Fibroblast of lung (primary cell): ENCODE results near the gene EMC8.

Experiments used
- EZH2 ChIP-seq: IDR thresholded peaks from 2 replicates; pipeline ENCODE4 v1.5.1; 2012; ENCODE audit warnings: low read length, control low read depth, mild to moderate bottlenecking; ENCODE audit errors: missing control alignments
- TF ChIP-seq, protein P1 (sequence below), 2 donors: IDR thresholded peaks in 1 of 2; conservative IDR thresholded peaks in 1 of 2; 1 replicate in 1 of 2; 2 replicates in 1 of 2; pipeline ENCODE4 v1.5.1; 2011 to 2012; ENCODE audit warnings: low read length in 2 of 2, control low read depth in 1 of 2, inconsistent platforms in 1 of 2, low read depth in 1 of 2, mild to moderate bottlenecking in 1 of 2

GRCh38 chr16:85819771-85820170 lies 20.4 kb upstream of the EMC8 start:
- TF ChIP-seq, protein P1, sequence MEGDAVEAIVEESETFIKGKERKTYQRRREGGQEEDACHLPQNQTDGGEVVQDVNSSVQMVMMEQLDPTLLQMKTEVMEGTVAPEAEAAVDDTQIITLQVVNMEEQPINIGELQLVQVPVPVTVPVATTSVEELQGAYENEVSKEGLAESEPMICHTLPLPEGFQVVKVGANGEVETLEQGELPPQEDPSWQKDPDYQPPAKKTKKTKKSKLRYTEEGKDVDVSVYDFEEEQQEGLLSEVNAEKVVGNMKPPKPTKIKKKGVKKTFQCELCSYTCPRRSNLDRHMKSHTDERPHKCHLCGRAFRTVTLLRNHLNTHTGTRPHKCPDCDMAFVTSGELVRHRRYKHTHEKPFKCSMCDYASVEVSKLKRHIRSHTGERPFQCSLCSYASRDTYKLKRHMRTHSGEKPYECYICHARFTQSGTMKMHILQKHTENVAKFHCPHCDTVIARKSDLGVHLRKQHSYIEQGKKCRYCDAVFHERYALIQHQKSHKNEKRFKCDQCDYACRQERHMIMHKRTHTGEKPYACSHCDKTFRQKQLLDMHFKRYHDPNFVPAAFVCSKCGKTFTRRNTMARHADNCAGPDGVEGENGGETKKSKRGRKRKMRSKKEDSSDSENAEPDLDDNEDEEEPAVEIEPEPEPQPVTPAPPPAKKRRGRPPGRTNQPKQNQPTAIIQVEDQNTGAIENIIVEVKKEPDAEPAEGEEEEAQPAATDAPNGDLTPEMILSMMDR (conservative IDR thresholded peaks at IDR 0.05 in 1 of 2, IDR thresholded peaks at IDR 0.05 in 1 of 2; ENCODE audit: low read depth in 1 of 2, low read length in 2 of 2) = no peak
- no peak for TF ChIP-seq EZH2
